Inferior parietal cortex (tissue), 1 donor: ENCODE data around the gene ADAT3.

Experiments used
- DNase-seq: peaks from one replicate; pipeline ENCODE4 v3.0.0-alpha.2; 2016; ENCODE audit errors: extremely low spot score

Gene ADAT3

DNA sequence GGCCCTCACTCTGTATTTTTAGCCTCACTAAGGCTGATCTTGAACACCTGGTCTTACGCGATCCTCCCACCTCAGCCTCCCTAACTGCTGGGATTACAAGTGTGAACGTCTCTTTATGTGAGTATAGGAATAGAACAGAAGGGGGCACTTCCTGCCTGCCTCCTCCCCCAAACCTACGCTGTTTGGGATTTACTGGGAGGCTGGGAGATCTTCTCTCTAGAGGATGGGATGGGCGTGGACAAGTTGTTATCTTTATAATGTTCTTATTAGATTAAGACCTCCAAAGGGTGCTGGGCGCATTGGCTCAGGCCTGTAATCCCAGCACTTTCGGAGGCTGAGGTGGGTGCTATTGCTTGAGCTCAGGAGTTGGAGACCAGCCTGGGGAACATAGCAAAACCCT is 32.9 kb downstream of the ADAT3 start:
- DNase-seq: no peak

DNA sequence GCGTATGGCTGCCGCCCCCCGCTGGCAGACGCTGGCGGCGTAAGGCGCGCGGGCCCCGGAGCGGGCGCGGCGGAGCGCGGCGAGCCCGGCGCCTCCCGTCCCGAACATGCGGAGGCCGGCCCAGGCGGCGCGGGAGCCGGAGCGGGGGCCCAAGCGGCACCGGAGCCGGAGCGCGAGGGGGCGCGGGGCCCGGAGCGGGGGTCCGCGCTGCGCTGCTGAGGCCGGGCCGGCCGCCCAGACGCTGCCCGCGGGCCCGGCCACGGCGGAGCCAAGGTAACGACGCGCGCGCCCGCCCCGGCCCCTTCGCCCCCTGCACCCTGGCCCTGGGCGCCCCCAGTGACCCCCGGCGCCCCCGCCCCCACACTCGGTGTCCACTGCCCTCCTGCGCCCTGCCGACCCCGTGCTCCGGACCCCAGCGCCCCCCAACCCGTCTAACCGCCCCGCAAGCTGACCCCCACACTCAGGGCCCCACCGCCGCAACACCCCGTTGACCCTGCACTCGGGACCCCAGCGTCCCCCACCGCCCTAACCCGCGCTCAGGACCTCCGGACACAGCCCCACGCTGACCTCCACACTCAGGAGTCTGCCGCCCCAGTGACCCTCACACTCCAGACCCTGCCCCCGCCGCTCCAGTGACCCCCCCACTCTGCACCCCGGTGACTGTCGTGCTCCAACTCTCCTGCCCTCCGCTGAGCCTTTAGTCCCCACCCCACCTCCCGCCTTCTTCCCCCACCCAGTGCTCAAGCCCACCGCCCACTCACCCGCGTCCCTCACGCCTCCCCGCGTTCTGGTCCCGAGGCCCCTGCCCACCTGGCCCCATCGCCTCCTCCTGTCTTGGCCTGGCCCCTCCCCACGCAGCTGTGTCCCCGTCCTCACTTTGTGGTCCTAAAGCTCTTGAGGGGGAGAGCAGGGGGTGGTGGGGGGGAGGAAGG is 36.2 kb downstream of the ADAT3 start, which contains the start of gene CSNK1G2:
Gene CSNK1G2, plus strand, starts transcription at position 27 of the 932 bp plus-strand sequence. CDS start 28,601 bp downstream, outside the sequence.
- DNase-seq: no peak

DNA sequence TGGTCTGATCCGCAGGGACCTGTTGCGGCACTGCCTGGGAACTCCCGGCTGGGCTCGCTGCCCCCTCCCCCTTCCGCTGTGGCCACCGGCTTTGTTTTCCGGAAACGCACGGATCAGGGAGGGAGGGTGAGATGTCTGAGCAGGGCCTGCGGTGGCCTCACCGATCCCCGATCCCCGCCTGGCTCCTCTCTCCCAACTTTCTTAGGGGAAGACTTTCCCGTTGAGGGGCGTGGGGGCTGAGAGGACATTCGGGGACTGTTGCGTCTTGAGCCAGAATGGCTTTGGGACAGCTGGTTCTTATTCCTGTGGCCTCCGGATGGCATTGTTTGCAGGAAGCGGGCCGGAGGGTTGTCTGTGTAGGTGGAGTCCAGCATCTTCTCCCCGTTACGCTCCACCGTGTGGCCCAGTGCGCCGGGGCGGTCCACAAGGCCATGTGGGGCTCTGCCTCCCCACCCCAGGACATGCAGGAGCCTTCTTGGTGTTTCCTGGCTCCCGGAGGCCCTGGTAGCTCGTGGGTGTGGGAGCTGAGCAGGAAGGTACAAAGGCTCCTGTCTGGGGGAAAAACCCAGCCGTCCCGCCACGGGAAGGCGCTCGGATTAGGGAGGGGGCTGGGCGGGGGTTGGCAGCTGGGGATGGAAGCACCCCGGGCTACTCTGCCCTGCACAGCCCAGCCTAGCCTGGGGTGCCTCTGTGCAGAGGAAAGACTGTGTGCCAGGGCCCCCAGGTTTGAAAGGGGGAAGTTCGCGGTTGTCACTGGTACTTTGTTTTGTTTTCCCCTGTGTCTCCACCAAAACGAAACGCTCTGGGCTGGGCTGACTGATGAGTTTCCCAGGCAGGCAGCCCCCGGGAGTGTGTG is 37.1 kb downstream of the ADAT3 start:
- DNase-seq: no peak

DNA sequence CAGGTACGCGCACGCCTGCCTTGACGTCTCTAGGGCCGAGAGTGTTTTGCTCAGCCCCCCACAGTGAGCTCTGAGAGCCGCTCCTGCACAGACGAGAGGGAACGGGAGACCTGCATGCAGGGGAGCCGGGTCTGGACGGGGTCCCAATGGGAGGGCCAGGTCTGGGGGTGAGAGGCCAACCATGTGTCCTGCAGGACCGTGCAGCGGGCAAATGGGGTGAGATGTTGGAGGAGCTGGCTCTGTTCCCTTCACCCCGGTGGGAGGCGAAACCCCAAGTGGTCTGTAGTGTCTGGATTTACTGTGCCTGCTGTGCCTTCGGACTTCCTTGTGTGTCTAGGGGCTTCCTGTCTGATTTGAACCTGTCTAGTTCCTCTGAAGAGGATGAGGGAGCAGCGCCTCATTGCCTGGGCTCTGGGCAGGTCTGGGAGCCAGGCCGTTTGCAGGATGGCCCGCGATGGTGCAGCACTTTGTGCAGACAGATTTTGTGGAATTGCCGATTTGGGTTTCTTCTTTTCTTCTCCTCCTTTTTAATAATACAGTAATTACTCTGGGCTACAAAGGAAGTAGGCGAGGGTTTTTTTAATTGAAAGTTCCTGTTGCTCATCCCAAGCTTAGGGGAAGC is 37.8 kb downstream of the ADAT3 start:
- DNase-seq: no peak

DNA sequence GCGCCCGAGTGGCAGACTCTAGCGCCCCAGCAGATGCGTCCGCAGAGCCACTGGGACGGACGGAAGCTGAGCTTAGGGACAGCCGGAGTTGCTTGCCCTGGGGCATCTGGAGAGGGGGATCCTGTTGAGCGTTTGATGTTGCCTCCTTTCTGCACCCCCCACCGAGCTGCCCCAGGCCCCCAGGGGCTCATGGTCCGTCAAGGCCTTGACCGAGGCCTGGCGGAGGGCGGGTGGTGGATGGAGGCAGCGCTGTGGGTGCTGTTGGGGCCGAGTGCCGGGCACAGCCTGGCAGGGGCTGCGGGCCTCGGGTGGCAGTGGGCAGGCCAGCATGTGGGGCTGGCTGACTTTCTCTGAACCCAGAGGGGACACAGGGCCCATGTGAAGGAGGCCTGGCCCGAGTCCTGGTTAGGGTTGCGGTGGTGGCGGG is 38.5 kb downstream of the ADAT3 start:
- DNase-seq: no peak

DNA sequence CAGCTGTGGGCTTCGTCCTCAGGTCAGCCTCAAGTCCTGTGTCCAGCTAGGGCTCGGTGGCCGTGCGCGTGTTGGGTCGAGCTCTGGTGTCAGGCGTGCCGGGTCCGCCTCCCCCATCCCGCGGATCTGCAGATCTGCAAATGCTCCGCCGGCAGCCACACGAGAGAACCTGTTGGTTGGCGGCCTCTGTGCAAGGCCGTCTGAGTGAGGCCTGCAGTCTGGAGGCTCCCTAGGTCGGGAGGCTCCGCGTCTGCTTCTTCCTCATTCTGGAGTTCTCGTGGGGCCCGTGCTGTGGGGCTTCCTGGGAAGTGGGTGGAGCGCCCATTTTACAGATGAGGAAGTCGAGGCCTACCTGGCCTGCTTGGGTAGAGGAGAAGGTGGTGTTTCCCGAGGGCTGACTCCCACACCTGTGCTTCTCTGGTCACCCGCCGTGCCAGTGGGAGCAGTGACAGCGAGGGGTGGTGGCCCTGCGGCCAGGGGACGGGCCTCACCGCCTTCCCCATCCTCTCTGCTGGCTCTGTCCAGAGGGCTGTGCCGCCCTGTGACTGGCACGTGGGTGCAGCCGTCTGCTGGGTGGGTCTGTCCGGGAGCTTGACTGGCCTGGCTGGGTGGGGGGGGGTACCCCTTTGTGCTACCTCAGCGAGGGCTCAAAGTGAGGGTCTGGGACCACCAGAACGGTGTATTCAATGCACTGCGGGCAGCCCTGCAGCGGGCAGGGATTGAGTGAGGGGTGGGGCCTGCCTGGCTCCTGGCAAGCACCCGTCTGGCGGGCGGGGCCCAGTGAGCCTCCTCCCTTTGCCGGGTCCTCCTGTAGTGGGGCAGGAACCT is 39.1 kb downstream of the ADAT3 start:
- no peak for DNase-seq

DNA sequence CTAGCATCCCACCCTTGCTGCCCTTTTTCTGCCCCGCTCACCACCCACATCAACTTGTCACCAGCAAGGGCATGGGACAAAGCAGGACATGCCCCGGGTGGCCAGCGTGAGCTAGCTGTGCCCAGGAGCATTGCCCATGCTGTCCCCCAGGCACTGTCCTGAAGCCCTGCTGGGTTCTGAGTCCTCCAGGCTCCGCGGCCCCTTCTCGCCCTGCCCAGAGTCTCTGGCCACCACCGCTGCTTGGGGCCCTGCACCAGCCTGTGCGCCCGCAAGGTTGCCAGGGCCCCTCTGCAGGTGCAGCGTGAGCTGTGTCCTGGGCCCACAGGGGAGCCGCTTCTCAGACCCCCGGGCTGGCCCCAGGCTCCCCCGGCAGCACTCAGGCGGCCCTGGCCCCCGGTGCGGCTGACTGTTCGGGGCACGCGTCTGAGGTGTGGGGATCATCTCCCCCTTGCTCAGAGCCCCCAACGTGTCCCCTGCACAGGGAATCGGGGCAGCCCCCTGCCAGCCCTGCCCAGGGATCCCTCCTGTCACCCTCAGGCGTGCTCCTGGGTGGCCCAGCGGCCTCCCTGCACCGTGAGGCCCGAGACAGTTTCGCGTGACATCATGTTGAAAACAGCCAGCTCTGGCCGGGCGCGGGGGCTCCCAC is 39.8 kb downstream of the ADAT3 start:
- no peak for DNase-seq

DNA sequence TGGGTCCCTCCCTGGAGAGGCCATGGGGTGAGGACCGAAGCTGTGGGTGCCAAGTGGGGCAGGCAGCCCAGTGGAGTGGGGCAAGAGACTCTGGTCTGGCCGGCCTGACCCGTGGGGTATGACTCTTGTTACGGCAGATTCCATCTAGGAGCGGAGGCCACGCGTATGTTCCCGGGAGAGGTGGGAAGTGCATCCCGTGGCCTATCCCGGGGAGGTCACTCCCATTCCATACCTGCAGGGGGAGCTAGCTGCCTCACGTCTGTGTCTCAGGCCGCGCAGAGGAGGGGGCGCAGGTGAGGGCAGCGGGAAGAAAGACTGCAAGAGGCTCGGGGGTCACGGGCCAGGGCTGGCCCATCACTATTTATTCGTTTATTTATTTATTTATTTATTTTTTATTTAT is 40.7 kb downstream of the ADAT3 start:
- no peak for DNase-seq

DNA sequence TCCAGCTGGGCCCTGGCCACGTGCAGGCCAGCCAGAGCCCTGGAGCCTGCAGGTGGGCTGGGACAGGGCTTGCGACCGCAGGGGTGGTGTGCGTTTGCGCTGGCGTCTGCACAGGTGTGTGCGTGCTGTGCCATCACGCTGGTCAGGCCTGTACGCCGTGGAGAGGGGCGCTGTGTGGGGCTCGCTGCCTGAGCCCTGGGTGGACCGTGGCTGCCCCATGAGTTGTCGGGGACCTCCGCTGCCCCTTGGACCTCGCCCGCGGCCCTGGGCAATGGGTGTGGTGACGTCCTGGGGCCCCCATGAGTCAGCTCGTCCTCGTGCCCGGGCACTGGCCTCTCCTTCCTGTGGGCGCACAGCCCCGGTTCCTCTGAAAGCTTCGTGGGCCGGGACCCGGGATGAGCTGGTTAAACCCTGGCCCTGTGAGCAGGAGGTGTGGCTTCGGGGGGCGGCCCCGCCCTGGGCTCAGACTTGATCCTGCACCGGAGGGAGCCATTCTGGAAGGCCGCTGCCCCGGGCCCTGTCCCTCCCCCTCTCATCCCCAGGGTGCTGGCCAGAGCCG is 42.5 kb downstream of the ADAT3 start:
- DNase-seq: no peak

DNA sequence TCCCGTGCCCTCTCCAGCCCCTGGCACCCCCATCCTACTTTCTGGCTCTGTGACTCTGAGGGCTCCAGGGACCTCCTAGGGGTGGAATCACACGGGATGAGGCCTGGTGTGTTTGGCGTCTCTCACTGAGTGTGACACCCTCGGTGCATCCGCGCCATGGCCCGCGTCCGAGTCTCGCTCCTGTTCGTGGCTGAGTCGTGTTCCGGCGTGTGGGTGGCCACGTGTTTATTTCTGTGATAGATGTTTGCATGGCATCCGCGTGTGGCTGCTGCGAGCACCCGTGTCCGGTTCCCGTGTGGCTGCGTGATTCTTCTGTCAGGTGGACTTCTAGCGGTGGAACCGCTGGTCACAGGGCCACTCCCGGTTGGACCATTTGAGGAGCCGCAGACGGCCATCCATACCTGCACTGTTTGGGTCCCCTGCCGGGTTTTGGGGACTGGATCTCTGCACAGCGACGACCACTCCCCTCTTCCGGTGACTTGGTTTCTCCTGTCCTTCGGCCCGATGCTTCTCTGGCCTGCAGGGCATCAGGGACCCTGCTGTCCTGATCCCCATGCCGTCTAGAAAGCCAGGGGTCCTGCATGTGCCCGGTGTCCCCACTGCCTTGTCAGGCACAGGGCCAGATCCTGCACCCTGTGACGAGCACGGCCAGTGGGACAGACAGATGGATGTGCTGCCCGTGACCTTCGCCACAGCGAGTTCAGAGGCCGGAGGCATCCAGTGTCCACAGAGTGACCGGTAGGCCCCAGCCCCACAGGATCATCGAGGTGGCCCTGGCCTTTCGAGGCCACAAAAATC is 44.3 kb downstream of the ADAT3 start:
- DNase-seq: no peak

DNA sequence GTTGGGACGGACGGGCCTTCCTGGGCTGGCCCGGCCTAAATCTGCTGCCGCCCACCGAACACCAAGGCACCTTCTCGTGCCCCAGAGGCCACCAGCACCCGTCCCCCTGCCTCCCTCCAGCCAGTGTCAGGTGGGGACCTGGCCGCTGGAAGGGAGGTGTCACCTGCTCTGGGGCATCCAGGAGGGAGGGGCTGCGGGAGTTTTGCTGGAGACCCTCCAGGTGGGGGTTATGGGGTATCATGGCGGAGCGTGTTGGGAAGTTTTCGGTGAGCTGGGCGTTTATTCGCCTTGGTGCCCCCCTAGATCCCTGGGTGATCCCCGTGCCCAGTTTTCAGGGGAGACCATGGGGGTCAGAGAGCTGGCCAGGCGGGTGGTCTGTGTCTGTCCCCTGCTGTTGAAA is 45.4 kb downstream of the ADAT3 start:
- DNase-seq: no peak

DNA sequence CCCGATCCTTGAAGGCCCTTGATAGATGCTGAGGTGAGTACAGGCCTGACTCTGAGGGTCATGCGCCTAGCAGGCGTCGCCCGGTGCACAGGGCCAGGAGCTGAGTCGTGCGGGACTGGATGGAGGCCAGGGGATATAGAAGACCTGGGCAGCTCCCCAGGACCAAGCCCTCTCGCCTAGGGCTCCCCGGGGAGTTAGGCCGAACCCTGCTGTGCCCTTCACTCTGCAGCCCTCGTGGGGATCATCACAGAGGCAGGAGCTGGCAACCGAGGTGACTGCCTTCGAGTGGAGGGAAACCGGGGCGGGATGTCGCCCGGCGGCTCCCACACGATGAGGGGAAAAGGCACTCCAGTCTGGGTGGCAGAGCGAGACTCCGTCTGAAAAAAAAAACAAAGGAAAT is 47.4 kb downstream of the ADAT3 start:
- DNase-seq: no peak

DNA sequence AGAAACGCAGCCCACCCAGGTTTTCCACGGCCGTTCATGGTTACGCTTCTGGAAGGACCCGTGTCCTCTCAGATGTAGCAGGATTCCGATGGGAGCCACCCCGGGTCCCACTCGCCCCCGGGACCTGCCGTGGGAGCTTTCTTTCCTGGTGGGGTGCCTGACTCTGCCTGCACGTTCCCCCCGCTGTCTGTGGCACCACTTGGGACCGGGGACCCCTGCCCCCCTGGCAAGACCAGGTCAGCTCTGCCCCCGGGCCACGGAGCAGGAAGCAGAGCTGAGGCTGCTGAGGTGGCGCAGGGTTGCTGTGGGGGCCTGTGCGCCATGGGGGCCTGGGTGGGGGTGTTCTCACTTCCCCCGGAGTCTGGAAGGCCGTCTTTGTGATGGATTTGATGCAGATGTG is 47.8 kb downstream of the ADAT3 start:
- no peak for DNase-seq

DNA sequence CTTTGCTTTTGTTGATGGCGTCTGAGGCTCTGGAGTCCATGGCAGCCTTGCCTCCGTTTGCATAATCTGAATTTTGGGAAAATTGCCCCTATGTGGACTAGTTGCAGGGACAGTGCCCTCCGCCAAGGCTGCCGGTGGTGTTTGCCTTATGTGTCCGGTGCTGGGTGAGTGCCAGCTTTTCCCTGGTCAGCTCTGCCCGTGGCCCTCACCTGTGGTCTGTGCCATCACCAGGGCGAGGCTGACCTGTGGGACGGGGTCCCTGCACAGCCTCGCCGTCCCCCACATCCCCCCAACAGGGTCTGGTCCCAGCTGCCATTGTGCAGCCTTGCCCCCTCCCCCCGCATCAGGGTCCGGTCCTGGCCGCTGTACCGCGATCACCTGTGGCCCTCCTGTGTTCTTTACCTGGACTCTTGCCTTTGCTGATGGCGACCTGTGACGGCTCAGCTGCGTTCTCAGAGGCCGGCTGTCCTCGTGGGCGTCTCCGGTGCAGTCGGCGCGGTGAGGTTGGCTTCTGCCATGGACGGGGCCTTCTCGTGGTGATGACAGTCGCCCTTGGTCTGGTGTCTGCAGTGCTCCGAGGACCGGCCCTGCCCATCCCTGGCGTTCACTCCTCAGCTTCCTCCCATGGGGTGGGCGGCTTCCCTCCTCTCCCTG is 48.4 kb downstream of the ADAT3 start:
- no peak for DNase-seq

DNA sequence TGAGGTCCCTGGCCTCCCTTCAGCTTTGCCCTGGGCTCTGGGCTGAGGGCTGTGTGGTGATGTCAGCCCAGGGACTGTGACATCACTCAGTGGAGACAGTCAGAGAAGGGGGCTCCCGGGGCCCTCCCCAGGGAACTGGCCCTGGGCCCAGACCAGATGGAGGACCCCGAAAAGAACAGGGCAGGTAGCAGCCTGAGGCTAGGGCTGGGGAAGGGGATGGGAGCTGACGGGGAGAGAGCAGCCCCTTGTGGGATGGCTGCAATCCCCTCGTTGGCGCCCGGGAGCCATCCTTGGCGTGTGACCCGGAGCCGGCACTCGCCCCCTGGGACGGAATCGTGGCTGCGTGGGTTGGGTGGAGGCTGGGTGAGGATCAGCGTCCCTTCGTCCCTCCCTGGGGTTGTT is 49.3 kb downstream of the ADAT3 start:
- DNase-seq: no peak

DNA sequence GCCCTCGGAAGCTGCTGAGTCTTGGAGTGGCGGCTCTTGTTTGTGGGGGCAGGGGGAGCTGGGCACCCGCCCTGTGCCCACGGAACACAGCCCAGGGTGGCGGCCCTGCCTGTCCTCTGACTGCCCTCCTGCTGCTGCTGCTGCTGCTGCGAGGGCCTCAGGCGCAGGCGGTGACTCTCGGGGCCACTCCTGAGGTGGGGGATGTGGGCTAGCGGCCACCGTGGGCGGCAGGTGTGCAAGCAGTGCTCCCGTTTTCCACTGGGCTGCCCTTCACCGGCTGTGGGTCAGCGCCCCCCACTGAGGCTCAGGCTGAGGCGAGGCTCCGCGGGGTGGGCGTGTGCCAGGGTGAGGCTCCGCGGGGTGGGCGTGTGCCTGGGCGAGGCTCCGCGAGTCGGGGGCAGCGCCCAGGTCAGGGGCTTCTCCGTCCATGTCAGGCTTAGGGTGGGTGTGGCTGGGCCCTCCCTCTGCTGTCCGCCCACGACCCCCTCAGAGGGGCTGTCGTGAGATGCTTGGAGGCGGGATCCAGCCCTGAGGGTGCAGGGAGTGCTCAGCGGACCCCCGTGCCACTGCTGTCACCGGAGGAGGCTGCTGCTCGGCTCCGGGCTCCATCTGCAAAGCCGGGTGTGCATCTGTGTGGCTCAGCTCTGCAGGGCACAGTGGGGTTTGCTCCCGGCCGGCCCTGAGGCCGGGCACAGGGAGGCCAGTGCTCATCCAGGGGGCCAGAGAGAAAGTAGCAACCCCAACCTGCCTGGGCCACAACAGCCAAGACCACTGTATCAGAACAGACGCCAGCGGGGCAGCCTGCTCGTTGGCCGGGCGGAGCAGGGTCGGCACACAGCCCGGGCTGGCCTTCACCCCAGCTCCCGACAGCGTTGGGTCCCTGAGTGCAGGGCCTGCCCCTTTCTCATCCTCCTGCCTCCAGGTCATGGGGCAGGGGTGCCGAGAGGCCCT is 50.2 kb downstream of the ADAT3 start:
- DNase-seq: no peak

DNA sequence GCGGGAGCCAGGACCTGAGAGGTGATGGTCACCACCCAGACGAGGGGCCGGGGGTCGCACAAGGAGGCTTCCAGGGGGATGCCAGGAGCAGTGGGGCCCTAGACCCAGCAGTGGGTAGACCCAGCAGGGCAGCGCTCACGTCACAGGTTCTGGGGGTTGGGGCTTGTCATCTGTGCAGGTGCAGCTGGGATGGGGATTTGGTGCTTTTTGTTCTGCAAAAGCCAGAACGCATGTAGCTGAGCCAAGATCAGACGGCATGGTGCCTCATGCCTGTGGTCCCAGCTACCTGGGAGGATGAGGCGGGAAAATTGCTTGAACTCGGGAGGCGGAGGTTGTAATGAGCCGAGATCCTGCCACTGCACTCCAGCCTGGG is 50.9 kb downstream of the ADAT3 start:
- DNase-seq: no peak
